HG02798 (cell line): ENCODE results near the gene NQO2.

Experiments
- ATAC-seq: cut with Tn5 transposase; IDR thresholded peaks from one replicate; pipeline ENCODE4 v1.9.1; 2021; ENCODE audit warnings: mild to moderate bottlenecking; ENCODE audit not compliant: unreplicated experiment, poor library complexity

The NQO2 gene

DNA sequence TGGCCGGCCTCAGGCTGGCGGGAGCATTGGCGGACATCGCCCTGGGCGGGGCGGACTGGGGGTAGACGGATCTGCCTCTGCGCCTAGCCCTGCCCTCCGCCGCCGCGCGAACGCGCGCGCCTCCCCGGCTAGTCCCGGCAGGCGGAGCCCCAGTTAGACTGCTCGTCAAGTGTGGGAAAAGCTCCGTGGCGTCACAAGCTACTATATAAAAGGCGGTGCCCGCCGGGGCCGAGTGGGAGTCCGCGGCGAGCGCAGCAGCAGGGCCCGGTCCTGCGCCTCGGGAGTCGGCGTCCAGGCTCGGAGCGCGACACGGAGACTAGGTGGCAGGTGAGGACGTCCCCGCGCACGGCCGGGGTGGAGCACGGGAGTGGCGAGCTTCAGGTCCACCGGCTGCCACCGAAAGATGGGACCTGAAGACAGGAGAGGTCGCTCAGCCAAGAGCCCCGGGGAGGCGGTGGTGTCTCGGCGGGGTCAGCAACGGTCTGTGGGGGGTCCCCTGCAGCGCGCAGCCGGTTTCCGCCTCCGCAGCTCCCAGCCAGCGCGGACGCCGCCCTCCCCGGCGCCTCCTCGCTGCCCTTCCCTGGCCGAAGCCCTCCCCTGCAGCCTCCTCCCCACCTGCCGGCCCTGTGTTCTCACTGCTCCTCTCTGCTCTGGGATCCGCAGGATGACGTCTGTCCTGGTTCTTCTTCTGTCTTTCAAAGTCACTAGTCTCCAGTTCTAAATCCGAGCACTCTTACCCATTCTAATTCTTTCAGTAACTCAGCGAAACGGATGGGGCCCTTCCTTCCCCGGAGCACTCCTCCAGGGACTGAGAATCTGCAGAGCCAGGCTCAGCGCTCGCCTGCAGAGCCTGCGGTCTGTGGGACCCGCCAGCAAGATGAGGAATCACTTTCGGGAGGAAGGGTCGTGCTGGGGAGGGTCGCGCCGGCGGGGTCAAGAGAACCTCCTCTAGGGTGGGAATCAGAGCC is 64.3 kb downstream of the NQO2 start:
- ATAC-seq, result peak; percentile 74

DNA sequence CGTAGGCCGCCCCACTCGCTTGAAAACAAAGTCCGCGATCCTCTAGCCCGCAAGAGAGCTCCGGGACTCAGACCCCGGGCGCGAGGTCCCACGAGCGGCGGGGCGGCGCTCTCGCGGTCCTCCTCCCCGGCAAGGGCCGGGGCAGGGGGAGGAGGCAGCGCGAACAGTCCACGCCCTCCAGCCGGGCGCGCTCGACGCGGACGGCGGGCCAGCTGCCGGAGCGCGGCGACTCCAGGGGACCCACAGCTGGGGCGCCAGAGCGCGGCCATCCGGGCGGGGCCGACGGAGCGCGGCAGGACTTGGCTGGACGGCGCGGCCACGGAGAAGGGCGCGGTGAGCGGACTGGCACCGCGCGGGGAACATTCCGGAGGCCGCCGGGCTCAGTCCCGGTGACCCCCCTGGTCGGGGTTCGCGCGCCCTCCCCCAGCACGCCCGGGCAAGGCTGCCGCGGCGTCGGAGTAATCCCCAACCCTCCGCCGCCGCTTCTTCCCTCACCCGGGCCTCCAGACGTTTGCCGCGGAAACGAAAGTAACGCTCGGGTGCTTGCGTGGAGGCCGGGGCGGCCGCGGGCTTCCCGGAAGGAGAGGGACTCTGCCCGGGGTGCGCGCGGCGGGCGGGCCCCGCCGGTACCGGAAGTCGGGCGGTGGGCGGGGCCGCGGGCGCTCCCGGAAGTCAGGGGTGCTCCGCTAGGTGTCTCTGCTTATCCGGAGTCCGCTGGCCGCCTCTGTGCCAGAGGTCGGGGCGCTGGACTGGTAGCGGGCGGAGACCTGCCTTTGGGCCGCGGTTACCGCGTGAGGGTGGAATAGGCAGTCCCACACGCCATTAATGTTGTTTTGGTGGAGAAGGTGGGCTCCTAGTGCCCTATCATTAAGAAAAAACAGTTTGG is 68.9 kb downstream of the NQO2 start, which contains the start of gene RIPK1:
TSS of gene RIPK1 (plus strand) at position 166 of the 886 bp plus-strand sequence. CDS start 8,330 bp downstream, outside the sequence.
- ATAC-seq, result peak; percentile 90
